ENCODE data around the gene KCNMB2.

The KCNMB2 gene

DNA sequence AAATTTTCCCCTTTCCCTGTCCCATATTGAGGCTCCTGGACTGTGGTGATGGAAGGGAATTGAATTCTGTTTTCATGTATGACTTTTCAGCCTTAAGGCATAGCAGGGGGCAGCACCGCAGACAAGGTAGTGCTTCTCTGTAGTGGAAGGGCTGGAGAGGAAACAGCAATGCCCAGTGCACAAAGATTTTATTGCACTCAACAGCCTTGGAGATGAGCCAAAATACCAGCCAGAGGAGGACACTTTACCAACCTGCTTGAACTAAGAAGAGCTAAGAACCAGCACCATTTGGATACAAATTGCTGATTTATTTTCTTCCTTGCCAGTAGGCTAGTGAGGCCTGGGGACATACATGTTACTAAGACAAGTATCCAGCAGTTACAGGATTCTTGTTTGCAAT lies 98.7 kb downstream of the KCNMB2 start:
- ChIA-PET POLR2A (ENCODE audit: low non-redundant PET) (no interaction called here), CTCF (no interaction called here)
- TF ChIP-seq, protein P1, sequence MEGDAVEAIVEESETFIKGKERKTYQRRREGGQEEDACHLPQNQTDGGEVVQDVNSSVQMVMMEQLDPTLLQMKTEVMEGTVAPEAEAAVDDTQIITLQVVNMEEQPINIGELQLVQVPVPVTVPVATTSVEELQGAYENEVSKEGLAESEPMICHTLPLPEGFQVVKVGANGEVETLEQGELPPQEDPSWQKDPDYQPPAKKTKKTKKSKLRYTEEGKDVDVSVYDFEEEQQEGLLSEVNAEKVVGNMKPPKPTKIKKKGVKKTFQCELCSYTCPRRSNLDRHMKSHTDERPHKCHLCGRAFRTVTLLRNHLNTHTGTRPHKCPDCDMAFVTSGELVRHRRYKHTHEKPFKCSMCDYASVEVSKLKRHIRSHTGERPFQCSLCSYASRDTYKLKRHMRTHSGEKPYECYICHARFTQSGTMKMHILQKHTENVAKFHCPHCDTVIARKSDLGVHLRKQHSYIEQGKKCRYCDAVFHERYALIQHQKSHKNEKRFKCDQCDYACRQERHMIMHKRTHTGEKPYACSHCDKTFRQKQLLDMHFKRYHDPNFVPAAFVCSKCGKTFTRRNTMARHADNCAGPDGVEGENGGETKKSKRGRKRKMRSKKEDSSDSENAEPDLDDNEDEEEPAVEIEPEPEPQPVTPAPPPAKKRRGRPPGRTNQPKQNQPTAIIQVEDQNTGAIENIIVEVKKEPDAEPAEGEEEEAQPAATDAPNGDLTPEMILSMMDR (conservative IDR thresholded peaks at IDR 0.05; ENCODE audit: low read depth) = no peak
- no peak overlapping the region for H3K27ac ChIP-seq
- no peak for DNase-seq (ENCODE audit: low spot score)

DNA sequence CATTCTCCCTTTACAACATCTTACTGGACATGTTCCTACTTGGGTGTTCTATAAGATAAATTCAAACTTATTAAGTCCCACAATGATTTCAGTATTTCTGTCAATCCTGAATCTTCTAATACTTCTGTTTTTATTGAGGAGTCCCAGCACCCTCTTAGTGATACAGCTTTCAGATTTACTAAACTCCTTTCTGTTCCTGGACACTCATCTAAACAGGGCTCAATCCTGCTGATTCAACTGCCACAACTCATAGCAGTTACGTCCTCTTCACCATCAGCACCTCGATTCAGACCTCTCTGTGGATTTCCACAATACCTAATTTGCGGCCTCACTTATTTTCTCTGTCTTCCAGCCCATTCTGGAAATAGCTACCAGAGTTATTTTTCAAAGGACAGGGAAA lies 101.6 kb downstream of the KCNMB2 start:
- DNase-seq (ENCODE audit: low spot score) = no peak
- TF ChIP-seq, protein P1 (conservative IDR thresholded peaks at IDR 0.05; ENCODE audit: low read depth) = no peak
- ChIA-PET POLR2A (ENCODE audit: low non-redundant PET) (no interaction called here), CTCF (no interaction called here)
- H3K27ac ChIP-seq = no peak overlapping the region

DNA sequence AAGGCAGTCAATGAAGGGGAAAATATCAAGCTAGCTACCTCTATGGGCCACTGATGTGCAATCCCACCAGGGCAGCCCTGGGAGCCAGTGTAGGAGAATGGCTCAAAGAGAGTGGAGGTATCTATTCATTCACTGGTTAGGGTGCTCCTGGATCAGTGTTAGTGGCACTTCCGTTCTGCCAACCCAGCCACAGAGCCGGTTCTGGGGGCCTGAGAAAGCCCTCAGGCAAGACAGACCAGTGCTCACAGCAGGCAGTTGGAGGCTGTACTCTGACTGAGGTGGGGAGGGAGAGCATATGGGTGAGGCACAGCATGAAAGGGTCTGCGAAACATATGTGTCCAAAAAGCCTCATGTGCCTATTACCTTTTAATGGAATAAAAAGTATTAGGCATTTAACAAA lies 109.3 kb downstream of the KCNMB2 start:
- ChIA-PET POLR2A (ENCODE audit: low non-redundant PET) (no interaction called here), CTCF (interaction anchor here (0.7 kb wide), 1 partner anchor 215 kb away, joined by 5 read pairs; no protein-coding TSS in a partner anchor)
- TF ChIP-seq, protein P1 (conservative IDR thresholded peaks at IDR 0.05; ENCODE audit: low read depth) = no peak
- H3K27ac ChIP-seq = no peak overlapping the region
- DNase-seq (ENCODE audit: low spot score) = no peak

GRCh38 chr3:178646186-178646862 lies 110.1 kb downstream of the KCNMB2 start:
- CTCF ChIA-PET = interaction anchor here (0.7 kb wide), 1 partner anchor 216 kb away, joined by 5 read pairs; no protein-coding TSS in a partner anchor
- no peak overlapping the region for H3K27ac ChIP-seq
- DNase-seq (ENCODE audit: low spot score) = no peak
- TF ChIP-seq, protein P1 (conservative IDR thresholded peaks at IDR 0.05; ENCODE audit: low read depth) = no peak
- POLR2A ChIA-PET (ENCODE audit: low non-redundant PET) = no interaction called here

DNA sequence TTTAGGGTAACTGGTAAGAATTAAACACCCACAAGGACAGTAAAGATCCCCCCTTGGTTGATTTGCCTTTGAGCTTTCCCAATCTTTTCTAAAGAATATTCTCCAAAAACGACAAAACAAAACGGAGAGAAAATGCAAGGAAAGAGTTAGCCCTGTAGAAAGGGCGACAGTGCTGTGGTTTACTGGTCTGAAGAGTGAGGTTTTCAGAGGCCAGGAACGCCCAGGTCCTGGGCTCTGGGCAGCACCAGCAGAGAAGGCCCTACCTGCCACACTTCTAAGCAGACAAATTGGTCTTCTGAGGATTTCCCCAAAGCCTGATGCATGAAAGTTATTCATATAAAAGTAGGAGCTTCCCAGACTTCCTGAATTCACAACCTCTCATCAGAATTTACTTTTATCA lies 119.3 kb downstream of the KCNMB2 start:
- TF ChIP-seq, protein P1 (conservative IDR thresholded peaks at IDR 0.05; ENCODE audit: low read depth) = no peak
- no peak for DNase-seq (ENCODE audit: low spot score)
- ChIA-PET CTCF (no interaction called here), POLR2A (ENCODE audit: low non-redundant PET) (no interaction called here)
- H3K27ac ChIP-seq = no peak overlapping the region

DNA sequence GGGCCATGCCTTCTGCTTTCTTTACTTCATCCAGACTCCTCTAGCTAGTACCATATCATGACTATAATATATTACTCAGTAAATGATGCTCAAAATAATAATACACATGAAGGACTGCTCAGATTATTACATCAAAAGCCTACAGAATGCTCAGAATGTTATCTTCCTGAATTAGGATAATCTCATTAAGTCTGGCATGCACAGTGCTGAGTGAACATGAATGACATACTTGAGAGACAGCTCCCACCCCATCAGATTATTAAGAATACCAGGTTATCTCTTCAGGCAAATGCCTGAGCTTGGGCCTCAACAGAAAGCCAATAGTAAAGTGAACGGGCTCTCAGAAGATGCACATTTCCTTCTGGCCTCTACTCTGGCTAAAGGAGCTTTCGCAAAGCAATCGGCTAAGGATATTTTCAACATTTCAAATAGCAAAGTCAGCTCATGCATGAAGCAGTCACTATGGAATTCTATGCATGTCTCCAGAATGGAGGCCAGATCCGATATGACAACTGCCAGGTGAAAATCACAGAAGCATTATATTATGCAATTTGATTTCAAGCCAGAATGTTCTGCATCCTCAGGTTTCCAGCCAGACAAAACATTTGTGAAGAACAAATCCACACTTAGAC lies 122.6 kb downstream of the KCNMB2 start:
- DNase-seq (ENCODE audit: low spot score) = no peak
- POLR2A ChIA-PET (ENCODE audit: low non-redundant PET) = no interaction called here
- TF ChIP-seq, protein P1 (conservative IDR thresholded peaks at IDR 0.05; ENCODE audit: low read depth) = no peak
- CTCF ChIA-PET = no interaction called here
- no peak overlapping the region for H3K27ac ChIP-seq
